Activated CD4-positive, alpha-beta T cell treated with anti-CD3 and anti-CD28 coated beads, Interleukin-2, amount 50 U/mL, for 1 hour (primary cell): ENCODE data around the gene ZNF653.

ENCODE experiments used
- DNase-seq: peaks from one replicate; pipeline ENCODE4 v3.0.0-alpha.2; 2020

Gene ZNF653, protein sequence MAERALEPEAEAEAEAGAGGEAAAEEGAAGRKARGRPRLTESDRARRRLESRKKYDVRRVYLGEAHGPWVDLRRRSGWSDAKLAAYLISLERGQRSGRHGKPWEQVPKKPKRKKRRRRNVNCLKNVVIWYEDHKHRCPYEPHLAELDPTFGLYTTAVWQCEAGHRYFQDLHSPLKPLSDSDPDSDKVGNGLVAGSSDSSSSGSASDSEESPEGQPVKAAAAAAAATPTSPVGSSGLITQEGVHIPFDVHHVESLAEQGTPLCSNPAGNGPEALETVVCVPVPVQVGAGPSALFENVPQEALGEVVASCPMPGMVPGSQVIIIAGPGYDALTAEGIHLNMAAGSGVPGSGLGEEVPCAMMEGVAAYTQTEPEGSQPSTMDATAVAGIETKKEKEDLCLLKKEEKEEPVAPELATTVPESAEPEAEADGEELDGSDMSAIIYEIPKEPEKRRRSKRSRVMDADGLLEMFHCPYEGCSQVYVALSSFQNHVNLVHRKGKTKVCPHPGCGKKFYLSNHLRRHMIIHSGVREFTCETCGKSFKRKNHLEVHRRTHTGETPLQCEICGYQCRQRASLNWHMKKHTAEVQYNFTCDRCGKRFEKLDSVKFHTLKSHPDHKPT

GRCh38 chr19:11505504-11506100 lies at the start of gene ZNF653:
ZNF653 (minus strand) TSS chr19:11505839; CDS start chr19:11505786, 53 bp downstream.
- DNase-seq = peak; percentile 94

GRCh38 chr19:11555246-11555645 lies 49.6 kb upstream of the ZNF653 start:
- DNase-seq = no peak

DNA sequence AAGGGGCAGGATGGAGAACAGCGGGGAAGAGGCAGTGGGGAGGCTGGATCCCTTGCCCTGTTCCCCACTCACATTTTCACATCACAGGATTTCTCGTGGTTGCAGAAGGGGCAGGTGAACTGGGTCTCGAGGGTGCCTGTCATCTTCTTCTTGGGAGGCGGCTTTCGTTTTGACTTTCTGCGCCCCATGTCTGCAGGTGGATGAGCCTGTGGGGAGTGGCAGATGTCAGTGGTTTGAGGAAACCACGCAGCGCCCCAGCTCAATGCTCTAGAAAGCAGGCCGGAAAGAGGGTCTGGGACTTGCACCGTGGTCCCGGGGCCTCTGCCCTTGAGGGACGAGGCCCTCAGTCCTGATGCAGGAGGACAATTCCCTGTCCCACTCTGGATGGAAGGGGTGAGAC lies 48.5 kb upstream of the ZNF653 start:
- DNase-seq = no peak

- no peak for DNase-seq
Observed at GRCh38 chr19:11552666-11553372, 47.2 kb upstream of the ZNF653 start.

DNA sequence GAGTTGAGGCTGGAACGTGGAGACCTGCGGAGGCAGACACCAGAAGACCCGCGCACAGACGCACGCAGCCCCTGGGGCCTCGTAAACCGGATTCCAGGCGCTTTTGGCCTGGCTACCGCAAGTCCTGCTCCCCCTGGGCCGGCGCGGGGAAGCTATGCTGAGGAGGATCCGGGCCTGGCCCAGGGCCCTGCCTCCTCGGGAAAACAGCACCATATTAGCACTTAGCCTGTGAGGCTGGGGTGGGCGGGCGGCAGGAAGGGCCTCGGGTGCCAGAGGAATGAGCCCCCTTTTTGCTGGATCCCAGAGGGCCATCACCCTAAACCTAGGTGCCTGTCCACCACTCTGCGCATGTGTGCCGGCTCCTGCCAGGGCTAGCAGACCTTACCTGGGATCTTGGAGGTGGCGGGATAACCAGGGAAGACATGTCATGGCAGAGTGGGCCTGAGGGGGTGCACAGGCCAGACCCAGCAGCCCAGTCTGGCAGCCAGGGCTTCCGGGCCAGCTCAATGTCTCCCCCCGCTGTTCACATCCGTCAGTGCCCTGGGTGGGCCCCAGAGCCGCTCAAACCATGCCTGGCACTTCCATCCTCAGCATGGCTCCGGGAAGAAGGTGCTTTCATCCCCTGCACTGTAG lies 46.1 kb upstream of the ZNF653 start:
- DNase-seq = no peak

DNA sequence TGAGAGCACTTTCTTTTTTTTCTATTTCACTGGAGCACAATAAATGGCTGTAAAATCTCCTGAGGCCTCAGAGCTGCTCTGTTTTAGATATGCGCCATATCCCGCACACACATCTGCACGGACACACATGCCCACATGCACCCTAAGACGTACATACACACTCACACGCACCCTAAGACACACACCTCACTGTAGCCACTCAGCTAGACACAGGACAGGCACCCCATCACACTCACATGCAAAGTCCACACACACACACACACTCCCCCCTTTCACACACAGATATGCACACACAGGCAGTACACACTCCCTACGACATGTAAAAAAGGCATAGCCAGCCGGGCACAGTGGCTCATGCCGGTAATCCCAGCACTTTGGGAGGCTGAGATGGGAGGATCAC lies 44.6 kb upstream of the ZNF653 start:
- DNase-seq = no peak

GRCh38 chr19:11549386-11549953 lies 43.8 kb upstream of the ZNF653 start:
- no peak for DNase-seq

DNA sequence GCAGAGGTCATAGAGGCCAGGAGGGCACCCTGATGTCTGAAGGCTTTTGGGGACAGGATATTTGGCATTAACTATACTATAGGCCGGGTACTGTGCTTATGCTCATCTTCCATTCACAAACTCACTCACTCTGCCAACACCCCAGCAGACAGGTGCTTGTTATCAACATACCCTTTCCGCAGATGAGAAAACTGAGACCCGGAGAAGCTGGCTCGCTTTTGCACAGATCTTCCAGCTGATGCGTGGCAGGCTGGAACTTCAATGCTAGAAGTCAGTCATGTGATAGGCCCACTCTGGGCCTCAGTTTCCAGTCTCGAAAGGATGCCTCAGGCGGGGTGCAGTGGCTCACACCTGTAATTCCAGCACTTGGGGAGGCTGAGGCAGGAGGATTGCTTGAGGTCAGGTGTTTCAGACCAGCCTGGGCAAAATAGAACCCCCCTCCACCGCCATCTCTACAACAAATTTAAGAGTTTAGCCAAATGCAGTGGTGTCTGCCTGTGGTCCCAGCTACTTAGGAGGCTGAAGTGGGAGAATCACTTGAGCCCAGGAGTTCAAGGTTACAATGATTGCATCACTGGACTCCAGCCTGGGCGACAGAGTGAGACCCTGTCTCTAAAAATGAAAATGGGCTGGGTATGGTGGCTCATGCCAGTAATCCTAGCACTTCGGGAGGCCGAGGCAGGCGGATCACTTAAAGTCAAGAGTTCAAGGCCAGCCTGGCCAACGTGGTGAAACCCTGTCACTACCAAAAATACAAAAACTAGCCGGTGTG lies 42.5 kb upstream of the ZNF653 start:
- no peak for DNase-seq

DNA sequence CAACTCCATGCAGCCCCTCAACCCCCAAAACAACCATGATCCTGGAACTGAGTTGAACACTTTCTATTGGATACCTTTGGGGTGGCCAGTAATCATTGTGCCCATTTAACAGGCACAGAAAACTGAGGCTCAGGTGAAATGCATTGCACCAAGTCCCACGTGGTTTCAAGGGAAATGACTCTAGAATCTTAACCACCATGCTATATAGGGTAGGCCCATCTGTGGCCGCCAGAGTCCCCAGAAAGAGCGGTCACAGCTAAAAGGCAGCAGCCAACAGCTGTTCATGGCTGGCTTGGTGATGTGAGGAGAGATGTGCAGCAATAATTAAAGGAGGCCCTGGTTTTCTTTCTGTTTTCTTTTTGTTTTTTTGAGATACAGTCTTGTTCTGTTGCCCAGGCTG lies 35.6 kb upstream of the ZNF653 start:
- no peak for DNase-seq

DNA sequence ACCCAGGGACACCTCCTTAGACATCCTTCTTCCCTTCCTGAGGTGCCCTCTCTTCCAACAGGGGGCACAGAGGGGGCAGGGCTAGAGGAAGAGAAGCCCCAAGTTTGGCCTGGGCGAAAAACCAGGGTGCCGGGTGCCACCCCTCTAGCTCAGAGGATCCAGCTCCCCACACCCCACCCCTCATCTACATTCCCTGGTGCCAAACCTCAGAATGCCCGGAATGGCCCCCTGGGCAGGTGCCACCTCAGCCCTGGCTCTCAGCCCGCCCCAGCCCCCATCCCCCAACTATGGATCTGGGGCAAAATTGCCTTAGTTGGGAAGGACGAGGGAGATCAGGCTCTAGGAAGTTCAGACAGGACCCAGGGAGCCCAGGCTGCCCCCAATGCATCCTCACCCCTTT lies 35.0 kb upstream of the ZNF653 start:
- no peak for DNase-seq

- no peak for DNase-seq
Observed at GRCh38 chr19:11539495-11540365, 34.1 kb upstream of the ZNF653 start.

GRCh38 chr19:11538232-11539036 lies 32.8 kb upstream of the ZNF653 start, which contains the start of gene CNN1:
CNN1 (plus strand) TSS chr19:11538851; CDS start chr19:11538928, 77 bp downstream.
- DNase-seq = no peak

DNA sequence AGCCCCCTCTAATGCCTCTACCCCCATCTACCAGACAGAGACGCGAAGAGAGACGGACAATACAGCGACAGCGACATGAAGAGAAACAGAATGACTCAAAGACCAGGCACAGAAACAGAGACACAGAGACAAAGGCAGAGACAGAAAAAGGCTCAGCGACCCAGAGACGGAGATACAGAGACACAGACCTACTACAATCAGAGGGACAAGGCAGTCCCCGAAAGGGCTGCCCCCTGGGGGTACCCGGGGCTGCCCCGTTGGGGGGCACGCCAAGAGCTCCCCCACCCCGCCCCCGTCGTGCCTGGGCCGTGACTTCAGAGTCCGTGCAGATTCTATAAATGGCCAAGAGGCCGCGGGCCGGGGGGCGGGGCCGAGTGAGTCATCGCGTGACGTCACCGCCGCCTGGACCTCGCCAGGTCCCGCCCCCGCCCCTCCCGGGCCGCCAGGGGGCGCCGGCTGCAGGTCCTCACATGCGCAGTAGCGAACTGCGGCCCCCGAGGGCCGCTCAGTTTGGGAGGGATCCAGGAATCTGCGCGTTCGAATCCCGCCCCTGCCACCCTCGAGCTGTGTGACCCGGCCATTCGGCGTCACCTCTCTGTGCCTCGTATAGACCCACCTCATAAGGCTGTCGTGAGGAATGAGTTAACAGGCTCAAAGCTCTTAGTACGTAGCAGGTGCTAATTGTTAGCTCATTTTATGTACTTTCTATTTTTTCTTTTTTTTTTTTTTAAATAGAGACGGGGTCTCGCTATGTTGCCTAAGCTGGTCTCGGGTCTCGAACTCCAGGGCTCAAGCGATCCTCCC lies 30.4 kb upstream of the ZNF653 start:
- peak; percentile 80 for DNase-seq

DNA sequence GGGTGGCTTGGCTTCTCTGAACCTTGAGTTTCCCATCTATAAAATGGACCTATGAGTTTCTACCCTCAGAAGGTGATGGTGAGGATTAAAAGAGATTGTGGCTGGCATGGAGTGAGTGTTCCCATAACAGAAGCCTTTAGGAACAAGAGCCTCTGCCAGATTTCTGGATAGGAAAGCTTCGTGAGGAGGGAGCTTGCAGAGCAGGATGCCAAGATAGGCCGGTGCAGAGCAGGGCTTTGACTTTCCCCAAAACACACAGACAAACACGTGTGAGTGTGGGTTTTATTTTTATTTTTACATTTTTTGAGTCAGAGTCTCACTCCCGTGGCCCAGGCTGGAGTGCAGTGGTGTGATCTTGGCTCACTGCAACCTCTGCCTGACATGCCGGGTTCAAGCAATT lies 29.3 kb upstream of the ZNF653 start:
- DNase-seq = no peak

DNA sequence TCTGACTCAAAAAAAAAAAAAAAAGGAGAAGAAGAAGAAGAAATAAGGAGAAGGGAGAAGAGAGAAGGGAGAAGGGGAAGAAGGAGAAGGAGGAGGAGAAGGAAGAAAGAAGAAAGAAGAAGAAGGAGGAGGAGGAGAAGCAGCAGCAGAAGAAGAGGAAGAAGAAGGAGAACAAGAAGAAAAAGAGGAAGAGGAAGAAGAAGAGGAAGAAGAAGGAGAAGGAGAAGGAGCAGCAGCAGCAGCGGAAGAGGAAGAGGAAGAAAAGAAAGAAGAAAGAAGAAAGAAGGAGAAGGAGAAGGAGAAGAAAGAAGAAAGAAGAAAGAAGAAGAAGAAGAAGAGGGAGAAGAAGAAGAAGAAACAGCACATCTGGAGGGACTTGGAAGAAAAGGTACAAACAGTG lies 28.9 kb upstream of the ZNF653 start:
- no peak for DNase-seq

DNA sequence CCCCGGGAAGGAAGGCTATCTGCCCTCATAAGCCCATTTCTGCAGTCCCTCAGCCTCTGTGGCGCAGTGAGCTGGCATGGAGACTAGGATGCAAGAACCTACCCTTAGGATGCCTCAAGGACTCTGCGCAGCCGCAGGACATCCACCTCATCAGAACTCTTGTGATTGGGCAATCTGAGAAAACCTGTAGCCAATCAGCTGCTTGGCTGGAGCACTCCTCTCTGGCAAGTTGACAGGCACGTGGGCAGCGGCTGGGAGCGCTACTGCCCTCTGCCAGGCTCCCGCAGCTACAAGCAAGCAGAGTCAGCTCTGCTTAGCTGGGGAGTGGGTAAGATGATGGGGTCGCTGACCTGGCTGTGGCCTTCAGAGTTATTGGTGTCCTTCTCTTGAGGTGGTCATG lies 24.8 kb upstream of the ZNF653 start:
- DNase-seq = peak; percentile 18

GRCh38 chr19:11528551-11529341 lies 23.1 kb upstream of the ZNF653 start, which contains the start of gene ECSIT:
ECSIT (minus strand) TSS chr19:11529134; CDS start chr19:11519170, 9,964 bp downstream.
- DNase-seq = peak; percentile 90

- no peak for DNase-seq
Observed at GRCh38 chr19:11519138-11519537, 13.5 kb upstream of the ZNF653 start.
